Thyroid gland (tissue), 4 donors: Measurements from ENCODE around the gene SMURF1. TPM values are rescaled to one million over a fixed set of nuclear protein-coding genes. Genes with fewer than 3 reads are reported as not detected.
A peak's percentile ranks its signal among the peaks of the same experiment; 100 is the strongest.

Source experiments
- DNase-seq, 2 donors: peaks; one replicate each; pipeline ENCODE4 v3.0.0-alpha.2; 2019
- H3K27ac ChIP-seq, 3 donors: fragments of 200-600 bp; sonication (generic); 1 replicate in 2 of 3; 2 replicates in 1 of 3; pipeline ENCODE4 v1.5.1; 2016 to 2019; ENCODE audit warnings: mild to moderate bottlenecking in 1 of 3, moderate library complexity in 1 of 3
- H3K27me3 ChIP-seq: fragments of 200-600 bp; sonication (generic); one replicate; pipeline ENCODE4 v1.5.1; 2019
- H3K36me3 ChIP-seq, 2 donors: fragments of 200-600 bp; sonication (generic); one replicate each; pipeline ENCODE4 v1.5.1; 2016 to 2019
- H3K4me1 ChIP-seq, 2 donors: fragments of 200-600 bp; sonication (generic); one replicate each; pipeline ENCODE4 v1.5.1; 2017 to 2019
- H3K4me3 ChIP-seq, 3 donors: fragments of 200-600 bp; sonication (generic); replicated peaks in 1 of 3; 1 replicate in 2 of 3; 2 replicates in 1 of 3; pipeline ENCODE4 v1.5.1; 2016; ENCODE audit warnings: mild to moderate bottlenecking in 1 of 3
- H3K9me3 ChIP-seq: fragments of 200-600 bp; sonication (generic); one replicate; pipeline ENCODE4 v1.5.1; 2017
- CTCF ChIP-seq, 6 experiments: fragments of 200-600 bp in 3 of 6; fragments of 450-650 bp in 3 of 6; sonication (generic) in 3 of 6; IDR thresholded peaks; one replicate each; pipeline ENCODE4 v1.5.1; 2016 to 2019; ENCODE audit warnings: antibody characterized with exemption in 6 of 6, mild to moderate bottlenecking in 2 of 6, inconsistent platforms in 1 of 6, moderate library complexity in 1 of 6
- POLR2A ChIP-seq, 2 donors: fragments of 450-650 bp; IDR thresholded peaks; one replicate each; pipeline ENCODE4 v1.6.1; 2017; ENCODE audit warnings: antibody characterized with exemption in 2 of 2, mild to moderate bottlenecking in 2 of 2, moderate library complexity in 1 of 2
- WGBS, 2 donors: methylation state at CpG; one replicate each; pipeline ENCODE4 v1.1.5; 2017; 5-methylcytosine and 5-hydroxymethylcytosine counted together
- intact Hi-C: fragments of 100-400 bp; cut with DNase I; formaldehyde crosslinking; loops from one replicate; pipeline ENCODE4 v1.15.1; 2023
- total RNA-seq, 4 donors: library from RNA; depleted of rRNA; stranded (reverse); fragments of >200 nt; gene quantifications; one replicate each; pipeline ENCODE4 v1.2.3, GENCODE V29; 2016

SMURF1 gene
- total RNA-seq, 4 donors from 2014 or later: 13.9 to 20.6 (median 16.7) TPM

DNA sequence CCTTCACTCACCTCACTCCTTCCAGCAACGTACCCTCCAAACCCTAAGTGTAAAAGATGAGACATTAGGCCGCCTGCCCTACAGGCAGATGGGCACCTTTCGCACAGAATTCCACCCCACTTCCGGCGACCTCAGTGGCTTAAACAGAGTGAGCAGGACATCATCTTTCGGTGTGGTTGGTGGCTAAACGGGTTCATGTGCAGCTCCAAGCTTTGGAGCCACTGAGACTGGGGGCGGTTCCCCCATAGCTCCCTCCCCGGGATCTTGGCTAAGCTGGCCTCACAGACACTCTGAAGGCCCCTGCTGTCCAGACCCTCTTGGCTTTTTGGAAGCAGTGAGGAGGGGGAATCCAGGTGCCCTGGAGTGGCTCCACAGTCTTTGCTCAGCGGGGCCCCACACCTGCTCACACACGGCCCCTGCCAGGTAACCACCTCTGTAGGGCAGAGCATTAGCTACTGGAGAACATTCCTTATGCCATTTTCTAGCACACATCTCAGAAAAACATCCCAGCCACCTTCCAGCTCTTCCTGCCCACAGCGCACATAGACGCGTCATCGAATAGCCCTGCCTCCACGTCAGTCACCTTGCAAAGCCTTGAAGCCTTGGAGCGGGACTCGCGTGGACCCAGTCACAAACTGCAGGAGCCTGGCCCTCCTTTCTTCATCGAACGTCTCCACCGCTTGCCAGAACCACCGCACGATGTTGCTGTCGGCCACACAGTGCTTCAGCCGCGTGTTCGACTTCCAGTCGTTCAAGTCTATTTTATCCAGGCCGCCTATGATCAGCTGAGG is 108.8 kb downstream of the SMURF1 start:
- Histone ChIP-seq H3K27me3 (no peaks in the 10 kb centered on the region), H3K4me3 (no peak overlapping the region), H3K36me3 (peaks cover 68 to 69% of the 10 kb centered on the region in 2 donors), H3K27ac (no peak overlapping the region), H3K4me1 (no peaks in the 10 kb centered on the region), H3K9me3 (no peaks in the 10 kb centered on the region)
- intact Hi-C loops: loop anchor here (5.0 kb wide), 1 partner anchor 277 kb away; no protein-coding TSS in a partner anchor
- 94 to 97% methylated on average over 30 of the region's 30 CpGs for WGBS, 2 donors
- TF ChIP-seq CTCF (IDR thresholded peaks at IDR 0.05) (no peak), POLR2A (IDR thresholded peaks at IDR 0.05) (no peak)
- no peak for DNase-seq

DNA sequence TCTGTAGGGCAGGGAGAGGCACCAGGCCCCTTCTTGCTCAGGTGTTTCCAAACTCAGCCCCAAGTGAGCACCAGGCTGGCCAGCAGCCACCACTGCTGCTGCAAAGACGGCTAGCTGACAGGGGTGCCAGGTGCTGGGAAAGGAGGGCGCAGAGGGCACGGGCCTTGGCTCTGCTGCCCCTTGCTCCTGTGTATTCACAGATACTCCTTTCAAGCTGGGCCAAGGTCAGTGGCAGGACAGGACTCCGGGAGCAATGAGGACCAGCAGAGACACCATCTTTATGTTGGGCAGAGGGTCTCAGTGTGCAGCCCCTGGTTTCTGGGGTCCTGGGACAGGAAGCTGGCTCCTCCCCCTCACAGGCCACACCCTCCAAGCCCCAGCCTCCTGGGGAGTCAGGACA is 110.1 kb downstream of the SMURF1 start:
- Histone ChIP-seq H3K27ac (no peak overlapping the region), H3K36me3 (peaks cover 73 to 77% of the 10 kb centered on the region in 2 donors), H3K4me3 (no peak overlapping the region), H3K27me3 (no peaks in the 10 kb centered on the region), H3K4me1 (no peaks in the 10 kb centered on the region), H3K9me3 (no peaks in the 10 kb centered on the region)
- intact Hi-C loops: no loop called here
- 75 to 96% methylated on average over 2 to 4 of the region's 4 CpGs for WGBS, 2 donors
- no peak for TF ChIP-seq CTCF (IDR thresholded peaks at IDR 0.05)
- no peak for TF ChIP-seq POLR2A (IDR thresholded peaks at IDR 0.05)
- DNase-seq: no peak

- H3K27ac ChIP-seq: no peak overlapping the region
- no peak for TF ChIP-seq POLR2A (IDR thresholded peaks at IDR 0.05)
- TF ChIP-seq CTCF (IDR thresholded peaks at IDR 0.05): no peak
- no peaks in the 10 kb centered on the region for H3K4me1 ChIP-seq
- DNase-seq: no peak
- intact Hi-C loops: no loop called here
- H3K36me3 ChIP-seq: peaks cover 65 to 75% of the 10 kb centered on the region in 2 donors
- H3K4me3 ChIP-seq: no peak overlapping the region
- H3K9me3 ChIP-seq: no peaks in the 10 kb centered on the region
- H3K27me3 ChIP-seq: no peaks in the 10 kb centered on the region
- WGBS, 2 donors: 88 to 93% methylated on average over 15 of the region's 15 CpGs
Observed at GRCh38 chr7:99032928-99033327, 111.0 kb downstream of the SMURF1 start.

DNA sequence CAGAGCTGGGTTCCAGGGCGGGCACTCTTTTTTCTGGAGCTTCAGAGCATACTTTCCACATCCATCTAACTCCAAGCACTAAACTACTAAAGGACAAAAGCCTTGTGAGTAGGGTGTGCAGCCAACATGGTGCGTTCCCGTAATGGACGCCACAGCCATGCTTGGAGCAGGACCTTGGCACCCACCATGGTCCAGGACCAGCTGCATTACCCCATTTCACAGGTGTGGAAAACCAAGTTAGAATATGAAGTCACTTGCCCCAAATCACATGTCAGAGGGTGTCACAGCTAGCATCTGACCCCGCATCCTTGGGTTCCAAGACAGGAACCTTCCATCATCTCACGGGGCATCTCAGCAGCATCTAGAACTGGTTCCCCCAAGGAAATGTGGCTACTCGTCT is 112.4 kb downstream of the SMURF1 start:
- no peak for DNase-seq
- Histone ChIP-seq H3K4me3 (no peak overlapping the region), H3K27ac (peak overlapping the region in 2 of 3 donors; percentile 49 to 70), H3K27me3 (no peaks in the 10 kb centered on the region), H3K4me1 (no peaks in the 10 kb centered on the region), H3K9me3 (no peaks in the 10 kb centered on the region), H3K36me3 (peaks cover 59 to 69% of the 10 kb centered on the region in 2 donors)
- intact Hi-C loops: no loop called here
- no peak for TF ChIP-seq CTCF (IDR thresholded peaks at IDR 0.05)
- TF ChIP-seq POLR2A (IDR thresholded peaks at IDR 0.05): no peak
- WGBS, 2 donors: 95 to 96% methylated on average over 7 of the region's 7 CpGs

DNA sequence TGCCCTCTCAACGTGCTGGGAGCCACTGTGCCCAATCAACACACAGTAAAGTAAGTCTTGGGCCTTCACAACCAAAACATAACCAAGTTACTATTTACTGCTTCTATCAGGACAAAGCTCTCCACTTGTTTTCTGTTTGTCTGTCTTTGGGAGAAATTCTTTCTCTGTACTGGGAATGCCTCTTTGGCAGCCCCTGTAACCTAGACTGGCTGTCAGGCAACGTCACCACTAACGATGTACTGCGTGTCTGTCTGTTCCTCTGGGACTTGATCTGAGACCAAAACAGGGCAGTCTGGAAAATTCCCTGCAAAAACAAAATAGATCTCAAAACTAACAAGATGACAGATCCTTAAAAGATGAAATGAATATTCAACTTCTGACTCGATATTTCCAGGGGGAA is 113.0 kb downstream of the SMURF1 start:
- Histone ChIP-seq H3K4me1 (no peaks in the 10 kb centered on the region), H3K4me3 (no peak overlapping the region), H3K27me3 (no peaks in the 10 kb centered on the region), H3K36me3 (peaks cover 56 to 66% of the 10 kb centered on the region in 2 donors), H3K9me3 (no peaks in the 10 kb centered on the region), H3K27ac (peak overlapping the region in 2 of 3 donors; percentile 58 to 70)
- DNase-seq: no peak
- intact Hi-C loops: no loop called here
- TF ChIP-seq CTCF (IDR thresholded peaks at IDR 0.05) (no peak), POLR2A (IDR thresholded peaks at IDR 0.05) (no peak)
- 81 to 82% methylated on average over 5 of the region's 5 CpGs for WGBS, 2 donors
